Mesodermal cell (in vitro differentiated cells): ENCODE measurements around the gene NUB1.

Experiments
- H3K27ac ChIP-seq: 2 replicates; pipeline ENCODE4 v1.7.0; 2013; ENCODE audit warnings: mild to moderate bottlenecking, low read depth, low read length, moderate library complexity; ENCODE audit not compliant: severe bottlenecking
- H3K36me3 ChIP-seq: 2 replicates; pipeline ENCODE4 v1.7.1; 2013; ENCODE audit warnings: mild to moderate bottlenecking, low read length, moderate library complexity; ENCODE audit not compliant: control insufficient read depth, insufficient read depth
- H3K4me1 ChIP-seq: one replicate; pipeline ENCODE4 v1.7.1; 2013; ENCODE audit warnings: mild to moderate bottlenecking, low read length; ENCODE audit not compliant: insufficient read depth, control insufficient read depth, poor library complexity, severe bottlenecking
- H3K4me3 ChIP-seq: 2 replicates; pipeline ENCODE4 v1.7.0; 2013; ENCODE audit warnings: low read length, control low read depth, mild to moderate bottlenecking; ENCODE audit not compliant: insufficient read depth, poor library complexity, severe bottlenecking; ENCODE audit errors: extremely low read depth
- H3K9me3 ChIP-seq: 2 replicates; pipeline ENCODE4 v1.7.1; 2013; ENCODE audit warnings: mild to moderate bottlenecking, low read length, moderate library complexity; ENCODE audit not compliant: control insufficient read depth
- WGBS, 2 experiments: methylation state at CpG; one replicate each; pipeline ENCODE4 v1.1.5; 2013; ENCODE audit warnings: missing lambda C conversion rate in 2 of 2; ENCODE audit not compliant: insufficient coverage in 2 of 2; 5-methylcytosine and 5-hydroxymethylcytosine counted together

NUB1 gene

GRCh38 chr7:151378496-151379192 is 37.0 kb downstream of the NUB1 start:
- 92 to 93% methylated on average over 17 of the region's 17 CpGs for WGBS, 2 experiments
- no peak overlapping the region for H3K27ac ChIP-seq
- no peaks in the 10 kb centered on the region for H3K4me1 ChIP-seq
- no peaks in the 10 kb centered on the region for H3K9me3 ChIP-seq
- H3K36me3 ChIP-seq = peaks cover 52% of the 10 kb centered on the region
- no peak overlapping the region for H3K4me3 ChIP-seq

DNA sequence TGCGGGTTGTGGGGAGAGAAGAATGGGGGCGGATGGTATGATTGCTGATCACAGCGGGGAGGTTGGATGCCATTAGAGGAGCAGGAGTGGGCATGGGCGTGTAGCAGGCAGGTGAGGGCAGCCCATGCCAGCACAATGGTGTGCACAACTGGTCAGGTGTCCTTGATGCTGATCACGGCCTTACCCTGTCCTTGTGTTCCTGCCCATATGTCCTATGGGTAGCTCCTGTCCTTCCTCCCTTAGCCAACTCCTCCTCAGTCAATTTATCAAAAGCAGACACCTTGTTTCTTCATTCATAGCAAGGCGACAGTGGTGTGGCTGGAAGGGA is 37.5 kb downstream of the NUB1 start:
- H3K4me1 ChIP-seq = no peaks in the 10 kb centered on the region
- WGBS, 2 experiments = 95 to 96% methylated on average over 3 to 6 of the region's 6 CpGs
- peaks cover 47% of the 10 kb centered on the region for H3K36me3 ChIP-seq
- no peak overlapping the region for H3K4me3 ChIP-seq
- no peak overlapping the region for H3K27ac ChIP-seq
- no peaks in the 10 kb centered on the region for H3K9me3 ChIP-seq

DNA sequence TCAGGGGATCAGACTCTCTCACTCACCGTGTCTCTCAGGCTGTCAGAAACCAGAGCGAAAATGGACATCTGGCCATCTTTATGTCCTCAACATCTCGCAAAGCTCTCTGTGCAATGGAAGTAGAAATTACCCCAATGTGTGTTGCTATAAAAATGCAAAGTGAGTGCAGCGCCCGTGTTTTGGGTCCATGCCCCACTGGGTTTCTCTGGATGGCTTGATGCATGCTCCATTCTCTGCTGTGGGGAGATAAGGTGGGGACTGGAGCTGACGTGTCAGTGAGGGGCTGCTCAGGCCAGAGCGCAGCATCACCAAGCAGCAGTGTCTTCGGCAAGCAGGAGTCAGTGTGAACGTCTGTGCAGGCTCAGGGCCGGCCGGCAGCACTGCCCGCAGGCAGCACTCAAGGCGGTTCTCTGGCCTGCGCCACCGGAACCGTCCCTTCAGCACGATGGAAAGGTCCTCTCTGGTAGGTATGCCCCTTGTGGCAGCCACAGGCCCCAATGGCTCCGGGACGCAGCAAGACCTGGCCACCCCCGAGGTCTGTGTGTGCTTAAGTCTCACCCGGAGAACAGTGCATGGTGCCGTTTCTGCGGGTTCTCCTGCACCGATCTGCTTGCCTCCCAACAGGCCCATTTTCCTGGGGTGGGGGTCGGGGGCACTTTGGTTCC is 38.1 kb downstream of the NUB1 start:
- no peak overlapping the region for H3K27ac ChIP-seq
- H3K36me3 ChIP-seq = peaks cover 42% of the 10 kb centered on the region
- H3K4me3 ChIP-seq = no peak overlapping the region
- H3K9me3 ChIP-seq = no peaks in the 10 kb centered on the region
- H3K4me1 ChIP-seq = no peaks in the 10 kb centered on the region
- WGBS, 2 experiments = 89 to 91% methylated on average over 22 to 25 of the region's 25 CpGs

DNA sequence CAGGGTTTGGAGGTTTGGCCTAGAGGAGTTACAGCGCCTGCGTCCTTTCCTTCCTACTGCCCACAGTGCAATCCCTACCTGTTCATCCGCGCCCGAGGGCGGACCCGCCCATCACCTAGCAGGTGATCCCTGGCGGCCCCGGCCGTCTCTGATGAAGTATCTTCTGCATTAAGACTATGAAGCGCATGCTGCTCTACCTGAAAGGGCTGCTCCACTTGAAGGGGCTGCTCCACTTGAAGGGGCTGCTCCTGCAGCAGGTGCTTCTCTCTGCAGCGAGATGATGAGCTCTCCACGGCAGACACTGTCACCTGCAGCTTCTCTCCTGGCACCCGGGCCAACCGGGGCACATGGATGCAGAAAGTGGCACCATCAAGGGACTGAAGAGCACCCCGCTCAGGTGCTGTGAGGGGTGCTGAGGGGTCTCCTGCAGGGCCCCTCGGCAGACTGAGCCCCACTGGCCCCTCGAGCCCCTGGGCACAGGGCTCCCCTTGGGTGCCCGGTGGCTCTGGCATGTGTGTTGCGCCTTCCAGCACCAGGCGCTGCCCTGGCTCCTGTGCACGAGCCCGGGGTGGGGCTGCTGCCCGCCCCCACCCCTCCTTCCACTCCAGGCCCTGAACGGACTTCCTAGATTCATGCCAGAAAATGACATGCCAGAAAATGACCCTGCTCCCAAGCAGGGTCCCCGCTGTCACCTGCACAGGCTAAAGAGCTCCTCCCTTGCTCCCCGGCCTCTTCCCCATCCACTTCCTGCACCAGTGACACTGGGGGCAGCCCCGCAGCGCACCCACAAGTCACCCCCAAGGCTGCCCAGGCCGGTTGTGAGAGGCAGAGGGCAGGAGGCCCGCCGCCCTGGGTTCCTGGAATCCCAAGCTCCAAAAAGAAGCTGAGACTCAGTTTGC is 38.8 kb downstream of the NUB1 start:
- Histone ChIP-seq H3K4me3 (no peak overlapping the region), H3K36me3 (peaks cover 38% of the 10 kb centered on the region), H3K27ac (no peak overlapping the region), H3K4me1 (no peaks in the 10 kb centered on the region), H3K9me3 (no peaks in the 10 kb centered on the region)
- WGBS, 2 experiments = 92 to 93% methylated on average over 28 to 31 of the region's 32 CpGs

DNA sequence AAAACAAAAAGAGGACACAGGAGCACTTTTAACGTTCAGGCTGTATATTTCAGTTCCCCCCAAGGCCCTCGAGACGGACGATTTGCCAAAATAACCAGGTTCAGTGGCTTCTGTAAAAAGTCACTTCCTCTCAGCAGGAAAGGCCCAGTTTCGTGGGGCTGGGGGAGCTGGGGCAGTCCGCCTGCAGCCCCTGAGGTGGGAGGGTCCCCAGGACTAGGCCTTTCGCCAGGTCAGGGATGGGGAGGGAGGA is 39.4 kb downstream of the NUB1 start:
- Histone ChIP-seq H3K36me3 (peaks cover 34% of the 10 kb centered on the region), H3K4me3 (no peak overlapping the region)
- 53 to 56% methylated on average over 7 of the region's 7 CpGs for WGBS, 2 experiments

GRCh38 chr7:151381348-151382078 is 39.9 kb downstream of the NUB1 start:
- H3K9me3 ChIP-seq = no peaks in the 10 kb centered on the region
- H3K4me3 ChIP-seq = peak overlapping the region; percentile 8
- H3K36me3 ChIP-seq = peaks cover 29% of the 10 kb centered on the region
- WGBS, 2 experiments = 10 to 19% methylated on average over 63 to 74 of the region's 83 CpGs
- no peaks in the 10 kb centered on the region for H3K4me1 ChIP-seq
- H3K27ac ChIP-seq = no peak overlapping the region

More for the DNA sequence above, 39.4 kb downstream of the NUB1 start:
- Histone ChIP-seq H3K4me1 (no peaks in the 10 kb centered on the region), H3K9me3 (no peaks in the 10 kb centered on the region), H3K27ac (no peak overlapping the region)

GRCh38 chr7:151382079-151382885 is 40.7 kb downstream of the NUB1 start:
- peak overlapping the region; percentile 8 for H3K4me3 ChIP-seq
- H3K27ac ChIP-seq = no peak overlapping the region
- H3K36me3 ChIP-seq = peaks cover 21% of the 10 kb centered on the region
- H3K9me3 ChIP-seq = no peaks in the 10 kb centered on the region
- WGBS, 2 experiments = 27 to 29% methylated on average over 34 to 37 of the region's 37 CpGs
- no peaks in the 10 kb centered on the region for H3K4me1 ChIP-seq

DNA sequence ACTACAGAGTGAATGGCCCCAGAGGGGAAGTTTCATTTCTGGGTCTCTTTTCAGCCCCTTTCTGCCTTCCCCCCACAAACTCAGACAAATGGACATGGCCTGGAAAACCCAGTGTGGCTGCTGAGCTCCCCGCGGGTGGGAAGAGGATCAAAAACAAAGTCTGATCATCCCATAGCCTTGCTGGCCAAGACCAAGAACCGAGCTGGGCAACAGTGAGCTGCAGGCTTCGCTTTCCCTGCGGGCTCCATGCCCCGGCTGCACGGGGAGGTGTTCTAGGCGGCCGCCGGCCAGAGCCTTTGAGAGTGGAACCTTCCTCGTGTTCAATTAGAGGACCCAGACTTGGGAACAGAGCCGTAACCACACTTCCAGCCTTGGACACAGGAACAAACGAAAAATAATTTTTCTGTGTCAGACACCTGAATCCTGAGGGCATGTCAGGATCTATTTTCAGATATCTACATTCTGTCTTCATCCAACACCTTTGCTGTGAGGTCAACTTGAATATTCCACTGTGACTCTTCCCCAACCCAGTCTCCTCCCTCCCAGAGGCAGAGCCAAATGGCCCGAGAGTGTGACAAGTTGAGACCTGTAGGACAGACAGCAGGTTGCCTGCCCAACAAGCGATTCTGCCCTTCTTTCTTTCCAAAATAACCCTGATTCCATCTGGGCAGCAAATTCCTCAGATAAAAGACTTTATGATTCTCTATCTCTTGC is 42.2 kb downstream of the NUB1 start:
- Histone ChIP-seq H3K36me3 (peaks cover 14% of the 10 kb centered on the region), H3K9me3 (no peaks in the 10 kb centered on the region), H3K4me1 (no peaks in the 10 kb centered on the region), H3K4me3 (no peak overlapping the region), H3K27ac (no peak overlapping the region)
- WGBS, 2 experiments = 91 to 93% methylated on average over 12 to 14 of the region's 15 CpGs

- no peaks in the 10 kb centered on the region for H3K4me1 ChIP-seq
Measured at GRCh38 chr7:151384352-151384697, 42.7 kb downstream of the NUB1 start.

More at GRCh38 chr7:151384352-151384697, 42.7 kb downstream of the NUB1 start:
- WGBS, 2 experiments = 85 to 91% methylated on average over 4 to 5 of the region's 6 CpGs
- Histone ChIP-seq H3K36me3 (peaks cover 10% of the 10 kb centered on the region), H3K9me3 (no peaks in the 10 kb centered on the region), H3K4me3 (no peak overlapping the region), H3K27ac (no peak overlapping the region)
